Measurements from ENCODE around the gene SF3A1. TPM values are rescaled to one million over a fixed set of nuclear protein-coding genes. Genes with fewer than 3 reads are reported as not detected.

The SF3A1 gene
- total RNA-seq, 1 experiment from 2014 or later: 230 TPM

GRCh38 chr22:30291058-30291892 lies 65.4 kb downstream of the SF3A1 start:
- ChIA-PET CTCF (interaction anchor here (4.6 to 5.4 kb wide), 2 partner anchors 35 to 97 kb away, joined by 57 to 81 read pairs; partner anchors contain the start of genes RNF215 and TBC1D10A), POLR2A (interaction anchor here (0.6 to 1.0 kb wide), 3 partner anchors 11 to 96 kb away, joined by 3 to 4 read pairs (median 3); partner anchors contain the start of gene RNF215), RAD21 (ENCODE audit: low non-redundant PET in 1 of 2, low total read pairs in 2 of 2, uncharacterized antibody in 2 of 2, unreplicated experiment in 2 of 2) (interaction anchor here in 1 of 2 experiments (1.1 kb wide), 1 partner anchor 36 kb away, joined by 9 read pairs; the partner anchor contains the start of gene TBC1D10A)
- DNase-seq (ENCODE audit: low read depth, low spot score) (no peak), ATAC-seq (no peak)
- H3K27me3 ChIP-seq (ENCODE audit: insufficient read depth, low read length): no peaks in the 10 kb centered on the region
- H3K9me2 ChIP-seq (ENCODE audit: insufficient read depth): no peaks in the 10 kb centered on the region
- H4K20me1 ChIP-seq (ENCODE audit: insufficient read depth): no peaks in the 10 kb centered on the region
- no peaks in the 10 kb centered on the region for H3K9me3 ChIP-seq (ENCODE audit: control insufficient read depth in 1 of 2, insufficient read depth in 1 of 2, low read depth in 1 of 2, low read length in 2 of 2)
- H3K4me2 ChIP-seq (ENCODE audit: low read length): peak overlapping the region; percentile 97
- intact Hi-C loops (cut with micrococcal nuclease): no loop called here
- BruUV-seq (replicated peaks): no TSS peak
- H3K4me1 ChIP-seq (ENCODE audit: control insufficient read depth in 1 of 2, insufficient read depth in 2 of 2, low read length in 2 of 2): peaks cover 37 to 50% of the 10 kb centered on the region in 2 experiments
- H3K36me3 ChIP-seq (ENCODE audit: control insufficient read depth in 1 of 2, insufficient read depth in 2 of 2, low read length in 2 of 2): peaks cover 2 to 4% of the 10 kb centered on the region in 2 experiments; a peak in 2 of 4 replicates
- no peak overlapping the region for H2AFZ ChIP-seq (ENCODE audit: low read depth, low read length, poor library complexity, severe bottlenecking)
- TF ChIP-seq SP1 (IDR thresholded peaks at IDR 0.05; ENCODE audit: low read depth) (no peak), CEBPB (IDR thresholded peaks at IDR 0.05; ENCODE audit: low read depth) (no peak), POLR2AphosphoS5 (IDR thresholded peaks at IDR 0.05; ENCODE audit: low read depth, low read length) (no peak)
- no peaks in the 10 kb centered on the region for H3K79me2 ChIP-seq (ENCODE audit: insufficient read depth, low read length)
- H3K9ac ChIP-seq (ENCODE audit: low read length): no peak overlapping the region
- H3K27ac ChIP-seq (ENCODE audit: low read depth, low read length): peak overlapping the region; percentile 40; the same call in 1 of the 2 replicates
- H3K4me3 ChIP-seq (replicated peaks in 1 of 2; ENCODE audit: low read depth in 1 of 2, low read length in 2 of 2): no peak overlapping the region

GRCh38 chr22:30290342-30291057 lies 66.2 kb downstream of the SF3A1 start:
- H3K79me2 ChIP-seq (ENCODE audit: insufficient read depth, low read length): no peaks in the 10 kb centered on the region
- H4K20me1 ChIP-seq (ENCODE audit: insufficient read depth): no peaks in the 10 kb centered on the region
- H3K9ac ChIP-seq (ENCODE audit: low read length): peak overlapping the region; percentile 33; the same call in 1 of the 2 replicates
- H3K4me2 ChIP-seq (ENCODE audit: low read length): peak overlapping the region; percentile 97
- no peak for TF ChIP-seq ATF3 (IDR thresholded peaks at IDR 0.05)
- TF ChIP-seq CEBPB (IDR thresholded peaks at IDR 0.05; ENCODE audit: low read depth): no peak
- no peak for TF ChIP-seq EZH2phosphoT487 (IDR thresholded peaks at IDR 0.05; ENCODE audit: borderline replicate concordance)
- ATAC-seq: no peak
- no TSS peak for BruUV-seq (replicated peaks)
- H3K27ac ChIP-seq (ENCODE audit: low read depth, low read length): peak overlapping the region; percentile 40; the same call in 1 of the 2 replicates
- DNase-seq (ENCODE audit: low read depth, low spot score): no peak
- no peaks in the 10 kb centered on the region for H3K27me3 ChIP-seq (ENCODE audit: insufficient read depth, low read length)
- RAD21 ChIA-PET (ENCODE audit: low non-redundant PET in 1 of 2, low total read pairs in 2 of 2, uncharacterized antibody in 2 of 2, unreplicated experiment in 2 of 2): interaction anchor here (0.8 to 1.1 kb wide), 2 partner anchors 36 kb away, joined by 3 to 9 read pairs; partner anchors contain the start of gene TBC1D10A (in 2 of the 2)
- no peaks in the 10 kb centered on the region for H3K9me2 ChIP-seq (ENCODE audit: insufficient read depth)
- H3K9me3 ChIP-seq (ENCODE audit: control insufficient read depth in 1 of 2, insufficient read depth in 1 of 2, low read depth in 1 of 2, low read length in 2 of 2): no peaks in the 10 kb centered on the region
- intact Hi-C loops (cut with micrococcal nuclease): no loop called here
- no peak overlapping the region for H2AFZ ChIP-seq (ENCODE audit: low read depth, low read length, poor library complexity, severe bottlenecking)
- no peak overlapping the region for H3K4me3 ChIP-seq (replicated peaks in 1 of 2; ENCODE audit: low read depth in 1 of 2, low read length in 2 of 2)
- peaks cover 2 to 4% of the 10 kb centered on the region in 2 experiments; a peak in 2 of 4 replicates for H3K36me3 ChIP-seq (ENCODE audit: control insufficient read depth in 1 of 2, insufficient read depth in 2 of 2, low read length in 2 of 2)
- CTCF ChIA-PET: interaction anchor here (4.6 to 5.4 kb wide), 2 partner anchors 36 to 98 kb away, joined by 57 to 81 read pairs; partner anchors contain the start of genes RNF215 and TBC1D10A
- H3K4me1 ChIP-seq (ENCODE audit: control insufficient read depth in 1 of 2, insufficient read depth in 2 of 2, low read length in 2 of 2): peaks cover 37 to 53% of the 10 kb centered on the region in 2 experiments
- POLR2A ChIA-PET: interaction anchor here (0.6 to 1.7 kb wide), 4 partner anchors 12 to 97 kb away, joined by 3 to 8 read pairs (median 4); partner anchors contain the start of genes RNF215 and TBC1D10A
